Hepatocyte (in vitro differentiated cells): Measurements from ENCODE around the gene MRE11. TPM values are rescaled to one million over a fixed set of nuclear protein-coding genes. Genes with fewer than 3 reads are reported as not detected.

Experiments
- DNase-seq: peaks from one replicate; pipeline ENCODE4 v3.0.0-alpha.2; 2016; ENCODE audit warnings: low spot score
- H2AFZ ChIP-seq: fragments of 200-600 bp; sonication (generic); 2 replicates; pipeline ENCODE4 v1.6.0; 2016; ENCODE audit warnings: antibody characterized with exemption, mild to moderate bottlenecking
- H3K27ac ChIP-seq: fragments of 200-600 bp; sonication (generic); 2 replicates; pipeline ENCODE4 v1.5.1; 2016; ENCODE audit warnings: mild to moderate bottlenecking
- H3K27me3 ChIP-seq: fragments of 200-600 bp; sonication (generic); 2 replicates; pipeline ENCODE4 v1.6.1; 2016
- H3K36me3 ChIP-seq: fragments of 200-600 bp; sonication (generic); replicated peaks from 2 replicates; pipeline ENCODE4 v1.5.1; 2016; ENCODE audit warnings: low read depth; ENCODE audit not compliant: insufficient read depth
- H3K4me1 ChIP-seq: fragments of 200-600 bp; sonication (generic); 2 replicates; pipeline ENCODE4 v1.5.1; 2016; ENCODE audit warnings: mild to moderate bottlenecking, moderate library complexity; ENCODE audit not compliant: insufficient read depth
- H3K4me2 ChIP-seq: fragments of 200-600 bp; sonication (generic); 2 replicates; pipeline ENCODE4 v1.6.0; 2016
- H3K4me3 ChIP-seq: fragments of 200-600 bp; sonication (generic); 2 replicates; pipeline ENCODE4 v1.5.1; 2016; ENCODE audit warnings: mild to moderate bottlenecking
- H3K79me2 ChIP-seq: fragments of 200-600 bp; sonication (generic); 2 replicates; pipeline ENCODE4 v1.6.0; 2017; ENCODE audit warnings: mild to moderate bottlenecking
- H3K9me2 ChIP-seq: fragments of 200-600 bp; sonication (generic); replicated peaks from 2 replicates; pipeline ENCODE4 v1.6.0; 2017; ENCODE audit warnings: mild to moderate bottlenecking; ENCODE audit not compliant: insufficient read depth
- H3K9me3 ChIP-seq: fragments of 200-600 bp; sonication (generic); 2 replicates; pipeline ENCODE4 v1.5.1; 2016; ENCODE audit warnings: low read depth, mild to moderate bottlenecking
- H4K20me1 ChIP-seq: fragments of 200-600 bp; sonication (generic); 2 replicates; pipeline ENCODE4 v1.6.0; 2016; ENCODE audit warnings: mild to moderate bottlenecking; ENCODE audit not compliant: insufficient read depth, poor library complexity, severe bottlenecking
- EZH2 ChIP-seq: fragments of 200-600 bp; sonication (generic); IDR thresholded peaks from 2 replicates; pipeline ENCODE4 v1.6.1; 2016; ENCODE audit warnings: antibody characterized with exemption, mild to moderate bottlenecking, borderline replicate concordance
- EZH2phosphoT487 ChIP-seq: fragments of 200-600 bp; sonication (generic); IDR thresholded peaks from one replicate; pipeline ENCODE4 v1.6.1; 2018; ENCODE audit warnings: antibody characterized with exemption, mild to moderate bottlenecking, low read depth, moderate library complexity; ENCODE audit not compliant: unreplicated experiment, severe bottlenecking
- WGBS: methylation state at CpG from one replicate; pipeline ENCODE4 v1.1.6; 2016; ENCODE audit warnings: low lambda C conversion rate; ENCODE audit errors: missing lambda C conversion rate; 5-methylcytosine and 5-hydroxymethylcytosine counted together
- polyA plus RNA-seq: library from polyadenylated mRNA; unstranded; fragments of >200 nt; fragmentation: Nextera tagmentation; extraction: Ambion mirVana; gene quantifications from 2 replicates; pipeline ENCODE4 v1.2.1, GENCODE V29; 2016
- total RNA-seq: library from RNA; depleted of rRNA; stranded (reverse); fragments of >200 nt; gene quantifications from 2 replicates; pipeline ENCODE4 v1.2.3, GENCODE V29; 2014
- TF ChIP-seq, protein P1 (sequence below): fragments of 200-600 bp; sonication (generic); IDR thresholded peaks from 2 replicates; pipeline ENCODE4 v1.5.1; 2016; ENCODE audit warnings: antibody characterized with exemption, mild to moderate bottlenecking; ENCODE audit not compliant: poor library complexity

Gene MRE11
- total and polyA plus RNA-seq, 2 experiments from 2014 or later = 9.4 to 17.6 TPM

DNA sequence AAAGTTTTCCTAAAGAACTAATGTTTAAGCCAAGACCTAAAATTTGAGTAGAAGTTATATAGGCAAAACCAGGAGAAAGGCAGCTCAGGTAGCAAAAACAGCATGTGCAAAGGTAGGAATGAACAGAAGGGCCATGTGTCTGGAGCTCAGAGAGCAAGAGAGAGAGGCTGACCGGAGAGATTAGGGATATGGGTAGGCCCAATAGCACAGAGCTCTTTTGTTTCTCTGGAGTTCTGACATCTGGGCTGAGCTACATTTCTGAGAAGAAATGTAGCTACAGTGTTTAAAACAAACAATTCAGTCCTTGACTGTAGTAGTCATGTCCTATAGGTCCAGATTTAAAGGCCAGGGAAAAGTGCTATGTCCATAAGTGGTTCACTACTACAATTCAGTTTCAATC, 23.1 kb upstream of the MRE11 start:
- peaks cover 3% of the 10 kb centered on the region for H3K27me3 ChIP-seq
- H4K20me1 ChIP-seq = no peaks in the 10 kb centered on the region
- 42% methylated on average over 1 of the region's 1 CpG for WGBS
- H3K79me2 ChIP-seq = no peaks in the 10 kb centered on the region
- H3K4me3 ChIP-seq = no peak overlapping the region
- H2AFZ ChIP-seq = no peak overlapping the region
- H3K27ac ChIP-seq = no peak overlapping the region
- no peaks in the 10 kb centered on the region for H3K9me2 ChIP-seq
- no peak overlapping the region for H3K4me2 ChIP-seq
- no peaks in the 10 kb centered on the region for H3K9me3 ChIP-seq
- no peak for DNase-seq
- no peaks in the 10 kb centered on the region for H3K4me1 ChIP-seq
- no peaks in the 10 kb centered on the region for H3K36me3 ChIP-seq
- TF ChIP-seq EZH2 (no peak), EZH2phosphoT487 (no peak)
- TF ChIP-seq, protein P1, sequence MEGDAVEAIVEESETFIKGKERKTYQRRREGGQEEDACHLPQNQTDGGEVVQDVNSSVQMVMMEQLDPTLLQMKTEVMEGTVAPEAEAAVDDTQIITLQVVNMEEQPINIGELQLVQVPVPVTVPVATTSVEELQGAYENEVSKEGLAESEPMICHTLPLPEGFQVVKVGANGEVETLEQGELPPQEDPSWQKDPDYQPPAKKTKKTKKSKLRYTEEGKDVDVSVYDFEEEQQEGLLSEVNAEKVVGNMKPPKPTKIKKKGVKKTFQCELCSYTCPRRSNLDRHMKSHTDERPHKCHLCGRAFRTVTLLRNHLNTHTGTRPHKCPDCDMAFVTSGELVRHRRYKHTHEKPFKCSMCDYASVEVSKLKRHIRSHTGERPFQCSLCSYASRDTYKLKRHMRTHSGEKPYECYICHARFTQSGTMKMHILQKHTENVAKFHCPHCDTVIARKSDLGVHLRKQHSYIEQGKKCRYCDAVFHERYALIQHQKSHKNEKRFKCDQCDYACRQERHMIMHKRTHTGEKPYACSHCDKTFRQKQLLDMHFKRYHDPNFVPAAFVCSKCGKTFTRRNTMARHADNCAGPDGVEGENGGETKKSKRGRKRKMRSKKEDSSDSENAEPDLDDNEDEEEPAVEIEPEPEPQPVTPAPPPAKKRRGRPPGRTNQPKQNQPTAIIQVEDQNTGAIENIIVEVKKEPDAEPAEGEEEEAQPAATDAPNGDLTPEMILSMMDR = no peak

DNA sequence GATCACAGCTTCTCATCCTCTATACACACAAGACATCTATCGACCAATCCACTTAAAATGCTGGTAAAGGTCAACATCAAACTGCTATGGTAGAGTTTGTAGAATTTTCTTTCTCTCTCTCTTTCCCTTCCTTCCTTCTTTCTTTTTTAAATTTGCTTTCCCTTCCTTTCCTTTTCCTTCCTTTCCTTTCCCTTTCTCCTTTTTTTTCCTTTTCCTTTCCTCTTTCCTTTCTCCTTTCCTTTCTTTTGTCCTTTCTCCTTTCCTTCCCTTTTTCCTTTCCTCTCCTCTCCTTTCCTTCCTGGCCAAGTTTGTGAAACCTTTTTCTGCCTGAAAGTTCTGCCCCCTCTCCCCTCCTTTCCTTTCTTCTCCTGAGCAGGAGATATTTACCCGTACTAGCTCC, 21.8 kb upstream of the MRE11 start:
- 85% methylated on average over 2 of the region's 2 CpGs for WGBS
- Histone ChIP-seq H3K4me3 (no peak overlapping the region), H3K27ac (no peak overlapping the region), H3K36me3 (no peaks in the 10 kb centered on the region), H3K79me2 (no peaks in the 10 kb centered on the region), H3K4me1 (no peaks in the 10 kb centered on the region), H4K20me1 (no peaks in the 10 kb centered on the region), H3K9me2 (no peaks in the 10 kb centered on the region), H3K9me3 (no peaks in the 10 kb centered on the region), H2AFZ (no peak overlapping the region), H3K4me2 (no peak overlapping the region), H3K27me3 (peaks cover 3% of the 10 kb centered on the region)
- DNase-seq = no peak
- no peak for TF ChIP-seq EZH2phosphoT487
- TF ChIP-seq, protein P1 = no peak
- TF ChIP-seq EZH2 = no peak

DNA sequence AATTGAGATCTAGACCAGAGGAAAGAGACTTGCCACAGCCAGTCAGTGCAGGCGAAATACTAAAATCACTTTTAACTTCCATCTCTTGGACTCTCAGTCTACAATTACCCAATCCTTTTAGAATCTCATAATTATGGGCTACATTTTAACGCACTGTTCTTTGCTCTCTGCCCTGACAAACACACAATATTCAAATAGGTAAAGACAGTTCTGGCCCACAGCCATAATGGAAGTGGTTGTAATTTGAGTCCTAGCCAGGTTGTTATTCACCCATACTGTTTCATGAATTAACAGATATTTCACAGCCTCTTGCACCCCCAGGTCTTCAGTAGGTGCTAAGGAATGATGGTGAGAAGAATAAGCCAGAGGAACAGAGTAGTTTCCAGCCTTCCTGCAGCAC, 19.4 kb upstream of the MRE11 start:
- Histone ChIP-seq H3K79me2 (no peaks in the 10 kb centered on the region), H2AFZ (no peak overlapping the region), H3K9me2 (no peaks in the 10 kb centered on the region), H3K27me3 (peaks cover 3% of the 10 kb centered on the region), H3K36me3 (no peaks in the 10 kb centered on the region), H3K4me3 (no peak overlapping the region), H3K9me3 (no peaks in the 10 kb centered on the region), H3K4me2 (peak overlapping the region; percentile 94), H3K27ac (no peak overlapping the region), H4K20me1 (no peaks in the 10 kb centered on the region), H3K4me1 (no peaks in the 10 kb centered on the region)
- 73% methylated on average over 2 of the region's 2 CpGs for WGBS
- peak; percentile 16 for DNase-seq
- no peak for TF ChIP-seq EZH2phosphoT487
- TF ChIP-seq EZH2 = no peak
- TF ChIP-seq, protein P1 = no peak
